Caki2 (cell line): ENCODE results near the gene TRIO. TPM values are rescaled to one million over a fixed set of nuclear protein-coding genes. Genes with fewer than 3 reads are reported as not detected.

Experiments used
- DNase-seq: peaks from one replicate; pipeline ENCODE4 v3.0.0-alpha.2; 2015; ENCODE audit warnings: low read depth
- in situ Hi-C: cut with HindIII; loops from 2 replicates; pipeline ENCODE4 v1.10.0; 2016; ENCODE audit warnings: low sequenced_read_pairs, low pct_unique_long_range_greater_than_20kb, mixed read lengths
- total RNA-seq: library from RNA; depleted of rRNA; stranded (reverse); fragments of >200 nt; shearing (Covaris generic); gene quantifications from 2 replicates; pipeline ENCODE4 v1.2.3, GENCODE V29; 2014; ENCODE audit warnings: low replicate concordance

Gene TRIO
- total RNA-seq, 1 experiment from 2014 or later: 52.3 TPM

DNA sequence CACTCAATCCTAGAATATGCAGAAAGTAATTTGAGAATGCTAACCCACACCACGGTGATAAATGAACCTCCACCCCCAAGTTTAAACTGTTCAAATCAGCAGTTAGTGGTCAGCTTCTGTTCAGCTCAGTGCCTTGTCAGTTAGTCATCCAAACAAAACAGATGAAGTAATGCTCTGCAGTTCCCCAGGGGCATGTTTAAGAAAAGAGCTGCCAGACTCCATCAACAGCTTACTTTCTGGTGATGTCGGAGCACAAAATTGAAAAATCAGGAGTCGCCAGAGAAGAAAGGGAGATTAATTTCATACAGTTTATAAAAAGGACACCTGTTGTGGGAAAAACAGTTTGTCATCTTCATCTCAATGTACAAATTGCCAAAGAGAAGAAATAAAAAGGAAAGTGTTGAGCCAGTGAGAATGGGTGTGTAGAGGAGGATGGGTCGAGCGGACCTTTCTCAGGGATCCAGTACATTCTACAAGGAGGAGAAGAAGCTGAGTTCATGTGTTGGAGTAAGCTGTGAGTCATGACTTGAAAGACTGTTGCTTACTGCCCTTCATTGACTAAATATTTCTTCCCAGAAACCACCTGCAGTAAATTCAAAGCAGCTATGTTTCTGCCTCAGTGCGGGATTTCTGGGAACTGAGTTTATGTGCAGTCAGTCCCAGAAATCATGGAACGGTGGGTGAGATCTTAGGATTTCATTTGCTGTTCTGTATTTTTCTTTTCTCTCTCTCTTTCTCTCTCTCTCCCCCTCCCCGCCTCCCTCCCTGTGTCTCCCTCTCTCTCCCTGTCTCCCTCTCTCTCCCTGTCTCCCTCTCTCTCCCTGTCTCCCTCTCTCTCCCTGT lies 13.7 kb downstream of the TRIO start:
- DNase-seq: peak; percentile 93
- in situ Hi-C loops: no loop called here

DNA sequence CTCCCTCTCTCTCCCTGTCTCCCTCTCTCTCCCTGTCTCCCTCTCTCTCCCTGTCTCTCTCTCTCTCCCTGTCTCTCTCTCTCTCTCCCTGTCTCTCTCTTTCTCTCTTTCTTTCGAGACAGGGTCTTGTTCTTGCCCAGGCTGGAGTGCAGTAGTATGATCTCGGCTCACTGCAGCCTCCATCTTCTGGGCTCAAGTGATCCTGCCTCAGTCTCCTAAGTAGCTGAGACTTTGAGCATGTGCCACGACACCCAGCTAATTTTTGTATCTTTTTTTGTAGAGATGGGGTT lies 14.3 kb downstream of the TRIO start:
- no peak for DNase-seq
- in situ Hi-C loops: no loop called here

DNA sequence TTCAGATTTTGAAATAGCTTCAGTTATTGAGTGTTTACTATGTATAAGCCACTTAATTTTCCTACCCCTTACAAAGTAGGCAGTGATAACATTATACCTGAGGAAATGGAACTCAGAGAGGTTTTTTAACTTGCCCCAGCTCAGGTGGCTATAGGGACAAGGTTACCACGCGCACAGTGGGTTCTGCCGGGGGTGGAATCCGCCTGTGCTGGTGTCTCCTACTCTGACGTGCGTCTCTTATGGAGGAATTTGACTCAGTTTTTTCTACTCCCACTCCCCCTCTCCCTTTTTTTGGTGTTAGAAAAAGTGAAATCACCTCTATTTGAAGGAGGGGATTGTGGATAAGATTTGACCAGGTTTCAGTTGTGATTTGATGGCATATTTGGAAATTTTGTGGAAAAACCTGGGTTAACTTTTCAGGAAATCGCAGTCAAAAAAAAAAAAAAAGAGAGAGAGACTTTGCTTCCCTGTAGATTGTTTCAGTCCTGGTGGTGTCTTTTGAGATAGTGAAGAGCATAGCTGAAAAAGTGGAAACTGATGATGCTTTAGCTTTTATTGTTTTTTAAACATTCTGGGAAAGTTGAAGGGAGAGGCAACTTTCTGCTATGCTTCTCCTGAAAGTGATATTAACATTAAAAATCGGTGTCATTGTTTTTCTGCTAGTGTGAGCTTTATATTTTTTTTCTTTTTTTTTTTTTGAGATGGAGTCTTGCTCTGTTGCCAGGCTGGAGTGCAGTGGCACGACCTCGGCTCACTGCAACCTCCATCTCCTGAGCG lies 15.9 kb downstream of the TRIO start:
- in situ Hi-C loops: no loop called here
- no peak for DNase-seq

DNA sequence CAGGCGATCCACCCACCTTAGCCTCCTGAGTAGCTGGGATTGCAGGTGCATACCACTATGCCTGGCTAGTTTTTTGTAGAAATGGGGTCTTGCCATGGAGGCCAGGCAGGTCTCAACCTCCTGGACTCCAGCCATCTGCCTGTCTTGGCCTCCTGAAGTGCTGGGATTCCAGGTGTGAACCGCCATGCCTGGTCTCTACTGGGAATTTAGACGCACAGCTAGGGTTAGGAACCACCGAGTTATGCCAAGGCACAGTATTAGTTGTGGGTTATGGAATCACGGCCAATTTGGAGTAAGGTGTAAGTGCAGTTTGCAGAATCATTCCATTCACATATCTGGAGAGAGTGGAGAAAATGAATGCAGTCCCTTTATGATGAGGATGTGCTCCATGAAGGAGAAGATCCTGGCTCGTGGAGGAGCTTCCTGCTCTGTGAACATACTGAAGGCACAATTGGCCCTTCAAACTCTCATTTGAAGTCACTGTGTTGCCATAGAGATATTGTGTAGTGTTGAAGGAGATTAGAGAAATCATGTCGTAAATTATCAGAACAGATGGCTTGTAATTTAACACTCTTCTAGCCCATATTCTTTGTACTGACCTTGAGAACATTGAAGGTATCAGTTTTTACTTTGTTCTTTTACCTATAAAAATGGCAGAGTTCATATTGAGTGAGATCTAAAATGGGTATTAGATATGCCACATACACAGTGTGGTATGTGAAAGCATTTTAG lies 18.8 kb downstream of the TRIO start:
- in situ Hi-C loops: no loop called here
- no peak for DNase-seq

DNA sequence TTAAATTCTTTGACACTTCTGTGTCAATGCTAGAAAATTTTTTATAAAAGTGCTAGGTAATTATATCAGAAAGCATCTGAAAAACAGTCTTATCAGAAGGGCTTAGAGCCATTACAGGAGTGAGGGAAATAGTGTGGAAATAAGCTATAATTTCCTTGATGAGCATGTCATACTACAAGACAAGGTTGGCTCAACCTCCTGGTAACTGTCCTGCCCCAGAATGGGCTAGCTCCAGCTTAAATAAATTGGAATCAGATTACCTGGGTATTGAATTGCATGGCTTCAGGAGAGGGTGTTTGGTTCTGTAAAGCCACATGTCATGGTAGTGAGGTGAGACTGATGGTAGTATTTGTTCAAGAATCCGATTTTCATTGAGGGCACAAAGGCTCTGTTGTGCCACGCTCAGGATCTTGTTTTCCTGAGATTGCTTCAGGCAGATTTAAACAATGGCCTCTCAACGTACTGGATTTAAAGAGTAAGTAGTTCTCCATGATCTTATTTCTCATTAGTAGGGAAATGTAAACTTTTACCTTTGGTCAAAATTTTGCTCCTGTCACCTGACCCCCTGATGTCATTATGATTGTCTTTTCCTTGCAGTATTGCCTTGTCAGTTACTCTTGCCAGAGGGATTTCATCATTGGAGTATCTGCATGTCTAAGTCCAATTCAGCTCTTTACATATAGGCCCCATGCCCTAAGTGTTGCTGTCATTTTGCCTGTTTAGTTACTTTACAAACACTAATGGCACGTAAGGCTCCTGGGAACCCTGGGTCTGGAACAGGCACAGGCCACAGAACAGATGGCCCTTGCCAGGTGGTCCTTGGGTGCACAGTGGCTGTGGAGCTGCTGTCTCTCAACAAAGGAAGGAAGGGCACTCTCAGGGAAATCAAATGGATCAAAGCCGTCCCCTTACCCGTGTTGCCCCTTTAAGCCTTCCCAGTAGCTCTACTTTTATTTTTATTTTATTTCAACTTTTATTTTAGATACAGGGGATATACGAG lies 21.3 kb downstream of the TRIO start:
- DNase-seq: no peak
- in situ Hi-C loops: no loop called here

DNA sequence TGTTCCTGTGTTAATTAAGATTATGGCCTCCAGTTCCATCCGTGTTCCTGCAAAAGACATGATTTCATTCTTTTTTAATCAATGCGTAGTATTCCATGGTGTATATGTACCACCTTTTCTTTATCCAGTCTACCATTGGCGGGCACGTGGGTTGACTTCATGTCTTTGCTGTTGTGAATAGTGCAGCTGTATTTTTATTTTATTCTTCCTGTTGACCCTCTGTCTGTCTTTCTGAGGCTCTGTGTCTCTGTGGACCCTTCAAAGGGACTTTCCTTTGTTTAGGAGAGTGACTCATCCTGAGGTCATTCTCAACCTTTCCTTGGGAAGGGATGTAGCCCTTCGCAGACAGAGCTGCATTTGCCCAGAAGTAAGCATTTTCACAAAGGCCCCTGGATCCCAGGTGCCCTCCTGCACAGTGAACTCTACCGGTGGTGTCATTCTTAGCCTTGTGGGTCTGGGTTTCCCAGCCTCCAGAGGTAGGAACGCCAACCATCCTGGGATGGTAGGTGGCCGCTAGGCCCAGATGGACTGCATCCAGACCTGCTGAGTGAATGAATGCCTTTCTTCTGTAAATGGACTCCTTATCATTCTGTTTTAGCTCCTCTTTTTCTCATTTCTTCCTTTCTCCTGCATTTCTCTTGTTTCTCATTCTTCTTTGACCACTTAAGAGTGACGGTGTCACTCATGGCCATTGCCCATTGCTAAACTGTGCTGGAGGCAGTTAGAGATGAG lies 22.4 kb downstream of the TRIO start:
- peak; percentile 94 for DNase-seq

DNA sequence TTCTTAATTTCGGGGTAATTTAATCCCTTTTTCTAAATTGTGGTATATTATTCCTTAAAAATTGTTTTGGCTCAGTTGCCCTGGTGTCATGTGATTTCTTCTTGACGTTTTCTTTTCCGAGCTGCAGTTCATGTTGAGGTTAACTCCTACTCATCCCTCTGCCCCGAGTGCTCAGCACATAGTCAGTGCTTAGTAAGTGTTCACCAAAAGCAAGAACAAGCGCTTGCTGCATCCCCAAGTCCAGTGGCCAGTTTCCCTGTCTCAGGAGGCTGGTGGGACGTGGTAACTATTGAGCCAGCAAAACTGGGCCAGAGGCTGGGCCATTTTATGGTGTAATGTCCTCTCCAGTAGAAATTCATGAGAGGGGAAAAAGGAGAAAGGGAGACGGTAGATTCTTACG lies 23.3 kb downstream of the TRIO start:
- no peak for DNase-seq
- in situ Hi-C loops: no loop called here

More for the DNA sequence above, 22.4 kb downstream of the TRIO start:
- in situ Hi-C loops: no loop called here

DNA sequence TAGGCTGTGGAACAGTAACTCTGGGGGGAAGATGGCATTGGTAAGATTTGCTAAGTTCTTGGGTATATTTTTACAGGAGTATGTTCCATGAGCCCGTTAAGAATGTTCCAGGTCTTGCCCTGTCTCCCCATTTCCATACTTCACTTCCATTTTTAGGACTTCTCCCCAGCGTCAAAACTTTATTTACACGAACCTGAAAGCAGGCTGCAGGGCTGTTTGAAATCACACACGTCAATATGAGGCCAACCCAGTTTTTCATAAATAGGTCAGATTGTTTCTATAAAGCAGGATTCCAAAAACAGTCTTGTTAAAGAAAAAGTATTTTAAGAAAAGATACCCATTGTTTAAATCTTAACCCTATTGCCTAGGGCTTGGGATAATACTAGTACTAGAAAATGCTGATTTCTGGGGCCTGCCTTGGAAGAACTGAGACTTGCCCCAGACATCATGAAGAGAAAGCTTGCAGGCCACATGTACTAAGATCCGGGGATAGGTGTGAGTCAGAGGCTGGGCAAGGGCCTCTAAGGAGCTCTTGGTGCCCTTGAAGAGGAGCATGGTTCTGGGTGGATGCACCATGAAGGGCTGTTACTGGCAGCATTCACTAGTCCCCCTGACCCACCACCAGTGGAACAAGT lies 24.2 kb downstream of the TRIO start:
- in situ Hi-C loops: no loop called here
- DNase-seq: no peak

DNA sequence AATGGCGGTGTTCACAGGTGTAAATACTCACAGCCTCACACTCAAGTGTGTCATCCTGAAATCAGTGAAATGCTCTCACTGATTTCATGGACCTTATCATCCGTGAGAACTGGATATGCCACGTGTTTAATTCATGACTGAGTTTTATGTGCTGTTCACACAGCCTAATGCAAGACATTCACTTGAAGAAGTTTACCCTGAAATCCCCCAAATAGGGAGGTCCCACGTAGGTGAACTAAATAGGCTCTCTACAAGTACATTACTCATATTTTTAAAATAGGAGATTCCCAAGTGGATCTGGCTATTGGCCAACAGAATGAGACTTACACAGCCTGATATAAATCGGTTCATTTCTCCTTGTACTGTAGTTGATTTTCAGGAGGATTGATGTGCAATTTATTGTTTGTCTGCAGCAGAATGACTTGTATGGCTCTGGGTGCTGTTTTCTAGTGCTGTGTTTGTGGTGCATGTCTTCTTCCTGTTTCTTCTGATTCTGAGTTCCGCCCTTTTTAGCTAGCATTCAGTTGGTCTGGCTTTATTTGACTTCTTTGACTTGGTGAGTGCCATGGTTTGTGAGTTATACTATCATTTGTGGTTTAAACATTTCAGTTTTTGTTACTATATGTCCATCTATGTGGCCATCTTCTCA lies 25.1 kb downstream of the TRIO start:
- DNase-seq: peak; percentile 52
- in situ Hi-C loops: no loop called here

DNA sequence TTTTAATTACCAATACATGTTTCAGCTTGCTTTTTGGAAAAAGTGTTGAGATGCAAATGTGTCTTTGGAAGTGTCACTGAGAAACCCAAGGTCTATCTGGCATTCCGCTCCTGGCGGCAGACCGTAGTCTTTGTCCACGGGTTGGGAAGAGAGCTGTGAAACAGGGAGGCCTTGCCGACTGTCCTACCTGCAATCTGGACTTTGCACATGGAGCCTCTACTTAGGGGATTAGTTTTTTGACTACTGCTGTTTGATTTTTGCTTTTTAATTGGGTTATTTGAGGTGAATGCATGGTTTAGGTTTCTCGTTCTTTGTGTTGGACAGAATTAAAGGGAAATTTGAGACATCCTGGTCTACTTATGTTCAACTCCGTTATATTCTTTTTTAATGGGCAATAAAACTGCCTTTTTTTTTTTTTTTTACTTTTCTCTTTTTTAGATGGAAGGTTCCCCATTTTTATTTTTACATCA lies 25.7 kb downstream of the TRIO start:
- in situ Hi-C loops: no loop called here
- no peak for DNase-seq

DNA sequence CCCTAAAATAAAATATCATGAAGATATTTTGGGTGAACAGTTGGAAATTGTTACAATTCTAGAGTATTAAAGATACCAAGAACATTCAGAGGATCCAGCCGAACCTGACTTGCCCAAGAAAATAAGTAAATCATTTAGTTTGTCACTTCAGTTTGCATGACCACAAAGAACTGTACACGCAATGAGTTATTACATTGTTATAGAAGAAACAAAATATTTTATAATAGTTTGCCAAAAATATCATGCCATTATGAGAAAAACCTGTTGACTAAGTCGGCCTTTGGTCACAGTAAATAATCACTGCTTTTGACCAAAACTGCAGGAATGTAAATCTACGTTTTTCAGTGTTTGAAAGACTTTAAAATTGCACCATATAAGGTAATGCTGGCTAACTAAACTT lies 27.9 kb downstream of the TRIO start:
- no peak for DNase-seq
- in situ Hi-C loops: no loop called here

DNA sequence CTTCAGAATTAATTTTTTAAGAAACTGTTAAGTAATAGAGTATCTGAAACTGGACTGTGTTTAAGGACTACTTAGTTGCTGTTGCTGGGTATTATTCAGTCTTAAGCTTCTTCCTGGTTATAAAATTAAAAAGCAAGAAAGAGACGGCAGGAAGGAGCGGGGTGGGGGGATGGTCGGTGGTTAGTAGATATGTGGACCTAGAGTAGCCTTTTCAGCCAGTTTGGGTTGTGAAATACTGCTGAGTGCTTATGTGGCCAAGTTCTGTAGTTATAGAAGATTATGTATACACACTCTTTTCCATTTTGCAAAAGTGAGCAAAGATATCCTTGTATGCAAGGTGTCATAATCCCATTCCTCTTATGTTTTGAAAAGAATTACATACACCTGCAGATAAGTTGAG lies 28.5 kb downstream of the TRIO start:
- in situ Hi-C loops: no loop called here
- DNase-seq: no peak

DNA sequence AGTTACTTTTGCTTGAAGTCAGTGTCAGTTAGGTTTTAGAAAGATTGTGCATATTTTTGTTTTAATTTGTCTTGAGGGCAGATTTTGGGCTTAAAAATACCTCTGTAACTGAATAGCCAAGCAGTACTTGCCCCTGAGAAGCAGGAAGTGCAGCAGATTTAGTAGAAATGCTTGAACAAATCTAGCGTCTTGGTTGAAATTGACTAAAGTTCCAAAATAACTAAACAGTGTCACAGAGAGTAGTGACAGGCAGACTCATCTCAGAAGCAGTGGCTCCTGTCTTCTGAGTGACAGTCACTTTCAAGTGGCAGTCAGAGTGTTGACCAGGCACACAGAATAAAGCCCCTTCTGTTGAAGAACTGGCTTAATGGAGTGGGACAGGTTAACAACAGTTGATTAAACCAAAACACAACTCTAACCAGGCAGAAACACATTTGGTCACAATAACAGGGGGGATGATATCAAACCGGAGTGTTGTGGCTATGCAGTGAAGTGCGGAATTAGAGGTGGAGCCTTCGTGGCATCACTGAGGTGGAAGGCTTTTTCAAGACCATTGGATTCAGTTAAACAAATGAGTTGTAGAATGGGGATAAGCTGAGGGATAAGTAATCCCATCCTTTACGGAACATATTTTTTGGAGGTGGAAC lies 29.1 kb downstream of the TRIO start:
- in situ Hi-C loops: no loop called here
- DNase-seq: peak; percentile 51

DNA sequence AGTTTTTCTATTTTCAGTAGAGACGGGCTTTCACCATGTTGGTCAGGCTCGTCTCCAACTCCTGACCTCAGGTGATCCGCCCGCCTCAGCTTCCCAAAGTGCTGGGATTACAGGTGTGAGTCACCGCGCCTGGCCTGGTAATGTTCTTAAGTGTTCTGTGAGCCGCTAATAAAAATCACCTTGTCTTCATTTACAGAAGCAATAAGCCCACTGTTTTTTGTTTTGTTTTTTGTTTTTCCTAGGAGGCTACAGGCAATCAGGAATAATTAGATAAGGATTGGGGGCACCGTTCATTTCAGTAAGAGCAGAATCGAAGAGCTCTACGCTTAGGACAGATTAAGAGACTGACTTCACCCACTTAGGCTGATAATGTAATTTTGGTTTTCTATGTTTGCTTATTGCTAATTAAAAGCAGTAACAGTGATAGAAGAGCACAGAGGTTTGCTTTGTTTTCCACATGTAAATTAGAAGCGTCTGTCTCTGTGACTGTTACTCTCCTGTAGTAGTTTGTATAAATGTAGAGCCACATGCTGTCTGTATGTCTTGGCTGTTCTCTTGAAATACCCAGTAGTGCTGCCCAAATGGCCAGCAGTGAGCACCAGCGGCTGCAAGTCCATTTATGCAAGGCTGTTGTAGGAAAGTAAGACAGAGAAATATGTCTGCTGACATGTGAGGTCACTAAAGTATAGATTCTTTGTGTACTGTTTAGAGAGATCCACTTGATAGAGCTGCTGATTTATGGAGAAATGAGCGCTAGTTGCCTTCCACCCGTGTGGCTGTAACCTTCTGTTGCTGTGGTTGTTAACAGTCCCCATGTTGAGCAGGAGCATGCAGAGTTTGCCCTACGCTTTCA lies 30.5 kb downstream of the TRIO start:
- in situ Hi-C loops: no loop called here
- no peak for DNase-seq

DNA sequence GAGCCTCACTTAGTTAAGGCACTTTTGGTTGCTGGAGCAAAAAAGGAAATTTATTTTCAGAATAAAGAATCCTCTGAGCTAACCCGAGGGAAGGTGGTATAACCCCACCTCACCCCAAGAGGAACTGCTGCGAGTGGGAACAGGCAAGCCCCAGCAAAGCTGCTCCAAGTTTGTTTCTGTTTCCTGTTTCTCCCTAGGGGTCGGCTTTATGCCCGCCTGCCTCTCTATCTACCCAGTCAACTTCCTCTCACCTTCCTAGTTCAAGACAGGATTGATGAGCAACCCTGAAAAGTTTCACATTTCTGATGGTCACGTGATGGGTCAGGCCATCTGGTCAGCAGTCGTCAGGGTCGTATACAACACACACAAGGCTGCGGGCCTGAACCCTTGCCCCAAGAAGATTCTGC lies 31.1 kb downstream of the TRIO start:
- DNase-seq: no peak
- in situ Hi-C loops: no loop called here
